ENCODE measurements around the gene FARP2. TPM values are rescaled to one million over a fixed set of nuclear protein-coding genes. Genes with fewer than 3 reads are reported as not detected.

Gene FARP2
- total RNA-seq, 1 donor from 2014 or later, result 57.1 TPM

- Mint-ChIP-seq H3K4me1 (ENCODE audit: low read depth) (no peaks in the 10 kb centered on the region), H3K9me3 (ENCODE audit: low read depth) (no peaks in the 10 kb centered on the region), H3K4me3 (ENCODE audit: unreplicated experiment) (no peak overlapping the region), H3K36me3 (ENCODE audit: low read depth) (no peaks in the 10 kb centered on the region), H3K27ac (ENCODE audit: unreplicated experiment) (no peak overlapping the region), H3K27me3 (ENCODE audit: low read depth) (peaks cover 6% of the 10 kb centered on the region)
- TF ChIP-seq CTCF (IDR thresholded peaks at IDR 0.05), result no peak
- no peak for DNase-seq (ENCODE audit: low spot score)
Measured at GRCh38 chr2:241532168-241532567, 176.1 kb downstream of the FARP2 start.

GRCh38 chr2:241532733-241533601, 176.9 kb downstream of the FARP2 start:
- Mint-ChIP-seq H3K36me3 (ENCODE audit: low read depth) (no peaks in the 10 kb centered on the region), H3K4me1 (ENCODE audit: low read depth) (no peaks in the 10 kb centered on the region), H3K27me3 (ENCODE audit: low read depth) (peaks cover 6% of the 10 kb centered on the region), H3K9me3 (ENCODE audit: low read depth) (no peaks in the 10 kb centered on the region), H3K27ac (ENCODE audit: unreplicated experiment) (no peak overlapping the region), H3K4me3 (ENCODE audit: unreplicated experiment) (no peak overlapping the region)
- no peak for DNase-seq (ENCODE audit: low spot score)
- no peak for TF ChIP-seq CTCF (IDR thresholded peaks at IDR 0.05)

- H3K27me3 Mint-ChIP-seq (ENCODE audit: low read depth), result peaks cover 6% of the 10 kb centered on the region
- no peaks in the 10 kb centered on the region for H3K9me3 Mint-ChIP-seq (ENCODE audit: low read depth)
- no peak overlapping the region for H3K27ac Mint-ChIP-seq (ENCODE audit: unreplicated experiment)
Measured at GRCh38 chr2:241534293-241534692, 178.2 kb downstream of the FARP2 start.

GRCh38 chr2:241534701-241535375, 178.8 kb downstream of the FARP2 start:
- Mint-ChIP-seq H3K4me1 (ENCODE audit: low read depth) (no peaks in the 10 kb centered on the region), H3K9me3 (ENCODE audit: low read depth) (no peaks in the 10 kb centered on the region), H3K27me3 (ENCODE audit: low read depth) (peaks cover 6% of the 10 kb centered on the region), H3K27ac (ENCODE audit: unreplicated experiment) (no peak overlapping the region), H3K36me3 (ENCODE audit: low read depth) (no peaks in the 10 kb centered on the region), H3K4me3 (ENCODE audit: unreplicated experiment) (no peak overlapping the region)
- peak; percentile 85 for DNase-seq (ENCODE audit: low spot score)
- no peak for TF ChIP-seq CTCF (IDR thresholded peaks at IDR 0.05)

More at GRCh38 chr2:241534293-241534692, 178.2 kb downstream of the FARP2 start:
- H3K4me3 Mint-ChIP-seq (ENCODE audit: unreplicated experiment), result no peak overlapping the region
- H3K36me3 Mint-ChIP-seq (ENCODE audit: low read depth), result no peaks in the 10 kb centered on the region
- no peaks in the 10 kb centered on the region for H3K4me1 Mint-ChIP-seq (ENCODE audit: low read depth)
- TF ChIP-seq CTCF (IDR thresholded peaks at IDR 0.05), result no peak
- DNase-seq (ENCODE audit: low spot score), result peak; percentile 58

- H3K27me3 Mint-ChIP-seq (ENCODE audit: low read depth), result peaks cover 2% of the 10 kb centered on the region
- TF ChIP-seq CTCF (IDR thresholded peaks at IDR 0.05), result no peak
- peak; percentile 60 for DNase-seq (ENCODE audit: low spot score)
Measured at GRCh38 chr2:241535871-241536655, 180.0 kb downstream of the FARP2 start.

More at GRCh38 chr2:241535871-241536655, 180.0 kb downstream of the FARP2 start:
- Mint-ChIP-seq H3K27ac (ENCODE audit: unreplicated experiment) (no peak overlapping the region), H3K4me1 (ENCODE audit: low read depth) (peaks cover 4% of the 10 kb centered on the region), H3K9me3 (ENCODE audit: low read depth) (no peaks in the 10 kb centered on the region), H3K4me3 (ENCODE audit: unreplicated experiment) (no peak overlapping the region), H3K36me3 (ENCODE audit: low read depth) (no peaks in the 10 kb centered on the region)

All from chondrocyte (in vitro differentiated cells).